Ureter (tissue), 1 donor: ENCODE results near the gene TTC36. TPM values are rescaled to one million over a fixed set of nuclear protein-coding genes. Genes with fewer than 3 reads are reported as not detected.

Experiments
- total RNA-seq: library from RNA; stranded (reverse); gene quantifications from one replicate; pipeline ENCODE4 v1.2.4, GENCODE V29; 2023
- donor health status: DM: yes; HTN: yes; CAD: no.

TTC36 gene
- total RNA-seq, 1 donor from 2014 or later = 0.60 TPM

Other genes starting within 250 kb of the TTC36 start
- gene CD3E, start 222.7 kb upstream of the TTC36 start, total RNA-seq = 8.0 TPM
- 10.4 TPM for gene CD3D, start 184.8 kb upstream of the TTC36 start, total RNA-seq
- gene CD3G, start 183.1 kb upstream of the TTC36 start, total RNA-seq = 2.1 TPM
- gene UBE4A, start 167.9 kb upstream of the TTC36 start, total RNA-seq = 46.5 TPM
- 174 TPM for gene ATP5MG, start 125.9 kb upstream of the TTC36 start, total RNA-seq
- 106 TPM for gene KMT2A, start 91.0 kb upstream of the TTC36 start, total RNA-seq
- 27.9 TPM for gene TMEM25, start 3.7 kb downstream of the TTC36 start, total RNA-seq
- 26.7 TPM for gene IFT46, start 38.5 kb downstream of the TTC36 start, total RNA-seq
- 118 TPM for gene ARCN1, start 44.9 kb downstream of the TTC36 start, total RNA-seq
- 93.1 TPM for gene PHLDB1, start 80.1 kb downstream of the TTC36 start, total RNA-seq
- 0.44 TPM for gene TREH, start 152.2 kb downstream of the TTC36 start, total RNA-seq